DOHH2 (cell line): Measurements from ENCODE around the gene C1QB.

Source experiments
- EZH2phosphoT487 ChIP-seq: fragments of 200-600 bp; sonication (generic); IDR thresholded peaks from 2 replicates; pipeline ENCODE4 v1.6.1; 2017; ENCODE audit warnings: borderline replicate concordance, mild to moderate bottlenecking, antibody characterized with exemption, low read length, moderate library complexity, mixed read lengths
- TF ChIP-seq, protein P1 (sequence below): fragments of 200-600 bp; sonication (generic); IDR thresholded peaks from one replicate; pipeline ENCODE4 v1.5.1; 2014; ENCODE audit warnings: antibody characterized with exemption, mild to moderate bottlenecking, low read depth, low read length; ENCODE audit not compliant: poor library complexity, severe bottlenecking

DNA sequence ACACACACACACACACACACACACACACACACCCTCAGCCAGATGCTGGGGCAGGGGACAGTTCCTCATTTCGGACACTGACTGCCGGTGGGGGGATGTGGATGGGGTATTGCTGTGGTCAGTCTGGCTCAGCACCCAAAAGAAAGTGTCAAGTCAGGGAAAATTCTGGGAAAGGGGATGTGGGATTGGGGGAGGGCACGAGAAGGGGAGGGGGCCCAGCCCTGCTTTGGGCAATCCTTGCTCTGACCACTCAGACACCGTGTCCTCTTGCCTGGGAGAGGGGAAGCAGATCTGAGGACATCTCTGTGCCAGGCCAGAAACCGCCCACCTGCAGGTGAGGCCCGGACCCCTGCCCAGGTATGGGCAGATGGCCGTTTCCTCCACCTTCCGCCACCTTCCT lies 9.7 kb upstream of the C1QB start, which contains the start of gene C1QC:
- TF ChIP-seq, protein P1, sequence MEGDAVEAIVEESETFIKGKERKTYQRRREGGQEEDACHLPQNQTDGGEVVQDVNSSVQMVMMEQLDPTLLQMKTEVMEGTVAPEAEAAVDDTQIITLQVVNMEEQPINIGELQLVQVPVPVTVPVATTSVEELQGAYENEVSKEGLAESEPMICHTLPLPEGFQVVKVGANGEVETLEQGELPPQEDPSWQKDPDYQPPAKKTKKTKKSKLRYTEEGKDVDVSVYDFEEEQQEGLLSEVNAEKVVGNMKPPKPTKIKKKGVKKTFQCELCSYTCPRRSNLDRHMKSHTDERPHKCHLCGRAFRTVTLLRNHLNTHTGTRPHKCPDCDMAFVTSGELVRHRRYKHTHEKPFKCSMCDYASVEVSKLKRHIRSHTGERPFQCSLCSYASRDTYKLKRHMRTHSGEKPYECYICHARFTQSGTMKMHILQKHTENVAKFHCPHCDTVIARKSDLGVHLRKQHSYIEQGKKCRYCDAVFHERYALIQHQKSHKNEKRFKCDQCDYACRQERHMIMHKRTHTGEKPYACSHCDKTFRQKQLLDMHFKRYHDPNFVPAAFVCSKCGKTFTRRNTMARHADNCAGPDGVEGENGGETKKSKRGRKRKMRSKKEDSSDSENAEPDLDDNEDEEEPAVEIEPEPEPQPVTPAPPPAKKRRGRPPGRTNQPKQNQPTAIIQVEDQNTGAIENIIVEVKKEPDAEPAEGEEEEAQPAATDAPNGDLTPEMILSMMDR = no peak
- no peak for TF ChIP-seq EZH2phosphoT487
